Tibial nerve (tissue), 4 donors: ENCODE measurements around the gene BCL2L15.

Source experiments
- CTCF ChIP-seq, 5 experiments: fragments of 200-600 bp in 3 of 5; fragments of 450-650 bp in 2 of 5; sonication (generic) in 3 of 5; IDR thresholded peaks; one replicate each; pipeline ENCODE4 v1.5.1; 2016 to 2019; ENCODE audit warnings: antibody characterized with exemption in 5 of 5, mild to moderate bottlenecking in 3 of 5, moderate library complexity in 2 of 5
- EP300 ChIP-seq, 2 donors: sonication (generic); formaldehyde crosslinking; IDR thresholded peaks; one replicate each; pipeline ENCODE4 v1.6.1; 2017; ENCODE audit warnings: antibody characterized with exemption in 2 of 2, mild to moderate bottlenecking in 1 of 2
- POLR2A ChIP-seq, 2 donors: fragments of 450-650 bp; IDR thresholded peaks; one replicate each; pipeline ENCODE4 v1.6.1; 2017; ENCODE audit warnings: antibody characterized with exemption in 2 of 2, mild to moderate bottlenecking in 2 of 2, moderate library complexity in 2 of 2

GRCh38 chr1:113912594-113913311 is 25.4 kb upstream of the BCL2L15 start:
- TF ChIP-seq POLR2A (IDR thresholded peaks at IDR 0.05) (no peak), CTCF (IDR thresholded peaks at IDR 0.05) (no peak), EP300 (IDR thresholded peaks at IDR 0.05) (no peak)
